Activated T-cell treated with anti-CD3 and anti-CD28 coated beads for 1 hour (primary cell): ENCODE data around the gene PPP1R9B.
A peak's percentile ranks its signal among the peaks of the same experiment; 100 is the strongest.

Experiments
- DNase-seq: peaks from one replicate; pipeline ENCODE4 v3.0.0-alpha.2; 2020; ENCODE audit warnings: low read depth

The PPP1R9B gene

GRCh38 chr17:50150354-50151040, at the start of gene PPP1R9B:
TSS of gene PPP1R9B (minus strand) at chr17:50150677. CDS start at chr17:50150513, 164 bp downstream.
- DNase-seq = no peak

DNA sequence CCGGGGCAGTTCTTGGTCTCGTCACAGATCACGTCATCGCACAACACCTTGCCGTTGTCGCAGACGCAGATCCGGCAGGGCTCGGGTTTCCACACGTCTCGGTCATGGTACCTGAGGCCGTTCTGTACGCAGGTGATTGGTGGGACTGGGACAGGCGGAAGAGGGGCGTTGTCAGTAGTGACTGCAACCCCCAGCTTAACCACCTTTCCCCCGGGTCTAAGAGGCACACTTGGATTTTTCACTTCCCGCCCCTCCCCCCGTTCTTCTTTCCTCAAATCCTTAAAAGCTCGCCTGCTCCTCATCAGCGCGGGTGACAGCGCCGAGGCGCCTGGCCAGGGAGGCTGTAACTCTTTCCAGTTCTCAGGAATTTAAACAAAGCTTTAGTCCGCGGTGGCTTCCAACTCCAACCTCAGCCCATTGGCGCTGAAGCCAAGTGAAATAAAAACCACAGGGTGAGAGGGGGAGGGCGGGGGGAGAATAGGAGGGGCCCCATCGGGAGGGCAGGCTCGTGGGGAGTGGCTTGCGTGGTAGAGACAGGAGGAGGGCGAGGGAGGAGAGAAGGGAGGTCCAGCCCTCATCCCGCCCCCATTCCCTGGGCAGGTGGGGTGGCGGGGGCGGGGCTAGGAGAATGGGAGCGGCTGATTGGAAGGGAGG, 49.5 kb upstream of the PPP1R9B start:
- DNase-seq = peak; percentile 35

GRCh38 chr17:50199211-50199802, 48.8 kb upstream of the PPP1R9B start:
- no peak for DNase-seq

- DNase-seq = peak; percentile 44
Observed at GRCh38 chr17:50198026-50198669, 47.7 kb upstream of the PPP1R9B start.

GRCh38 chr17:50196826-50197225, 46.3 kb upstream of the PPP1R9B start:
- no peak for DNase-seq

DNA sequence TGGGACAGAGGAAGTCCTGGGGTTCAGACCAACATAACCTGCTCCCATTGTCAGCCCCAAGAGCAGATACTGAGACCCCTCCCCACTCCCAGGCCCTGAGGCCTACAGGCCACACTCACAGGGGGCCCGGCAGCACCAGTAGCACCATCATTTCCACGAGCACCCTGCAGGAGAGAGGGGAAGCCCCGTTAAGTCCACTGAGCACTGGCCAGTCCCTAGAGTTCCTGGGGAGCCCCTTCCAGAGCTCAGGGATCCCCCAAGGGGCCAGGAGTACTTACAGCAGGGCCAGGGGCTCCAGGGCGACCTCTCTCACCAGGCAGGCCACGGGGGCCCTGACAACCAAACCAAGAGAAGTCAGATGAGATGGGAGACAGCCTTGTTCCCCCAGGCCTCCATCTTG, 45.6 kb upstream of the PPP1R9B start:
- no peak for DNase-seq

DNA sequence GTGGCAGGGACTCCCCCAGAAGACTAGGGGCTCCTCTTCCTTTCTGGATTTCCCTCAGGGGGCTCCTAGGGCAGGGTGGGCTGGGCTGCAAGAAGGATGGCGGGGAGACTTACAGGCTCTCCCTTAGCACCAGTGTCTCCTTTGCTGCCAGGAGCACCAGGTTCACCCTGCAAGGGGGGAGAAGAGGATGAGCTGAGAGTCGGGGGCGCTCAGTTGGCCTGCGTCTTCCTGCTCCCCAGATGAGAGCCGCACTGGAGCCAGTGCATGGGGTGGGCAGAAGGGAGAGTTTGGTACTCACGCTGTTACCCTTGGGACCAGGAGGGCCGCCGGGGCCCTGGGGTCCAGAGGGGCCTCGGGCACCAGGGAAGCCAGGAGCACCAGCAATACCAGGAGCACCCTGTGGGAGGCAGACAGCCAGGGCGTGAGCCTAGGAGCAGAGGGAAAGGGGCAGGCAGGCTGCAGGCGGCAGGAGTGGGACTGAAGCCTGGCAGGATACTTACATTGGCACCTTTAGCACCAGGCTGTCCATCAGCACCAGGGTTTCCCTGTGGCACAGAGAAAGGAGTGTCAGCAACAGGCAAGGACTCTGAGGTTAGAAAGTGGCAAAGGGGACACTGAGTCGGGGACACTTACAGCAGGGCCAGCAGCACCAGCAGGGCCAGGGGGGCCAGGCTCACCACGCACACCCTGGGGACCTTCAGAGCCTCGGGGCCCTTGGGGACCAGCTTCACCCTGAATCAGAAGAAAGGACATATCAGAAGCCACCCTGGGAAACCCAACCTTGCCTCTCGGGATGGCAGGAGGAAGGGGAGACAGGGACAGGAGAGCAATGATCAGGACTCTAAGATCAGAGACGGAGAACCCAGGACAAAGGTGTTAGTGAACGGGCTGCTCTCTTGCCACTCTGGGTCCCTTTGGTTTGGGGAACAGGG, 44.7 kb upstream of the PPP1R9B start:
- DNase-seq = no peak

- no peak for DNase-seq
Observed at GRCh38 chr17:50194140-50194933, 43.9 kb upstream of the PPP1R9B start.

GRCh38 chr17:50192618-50193291, 42.3 kb upstream of the PPP1R9B start:
- no peak for DNase-seq

- no peak for DNase-seq
Observed at GRCh38 chr17:50192144-50192617, 41.7 kb upstream of the PPP1R9B start.

GRCh38 chr17:50191359-50192143, 41.1 kb upstream of the PPP1R9B start:
- no peak for DNase-seq

- no peak for DNase-seq
Observed at GRCh38 chr17:50190603-50191358, 40.3 kb upstream of the PPP1R9B start.

DNA sequence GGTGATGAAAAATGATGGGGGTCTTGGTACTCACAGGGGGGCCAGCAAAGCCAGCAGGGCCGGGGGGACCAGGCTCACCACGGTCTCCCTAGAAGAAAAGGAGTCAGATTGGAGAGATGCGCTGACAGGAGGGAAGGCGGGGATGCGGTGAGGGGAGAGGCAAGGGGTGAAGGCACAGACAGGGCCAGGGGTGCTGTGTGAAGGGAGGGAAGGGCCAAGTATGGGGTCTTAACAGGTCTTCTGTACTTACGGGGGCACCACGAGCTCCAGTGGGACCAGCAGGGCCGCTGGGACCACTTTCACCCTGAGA, 39.8 kb upstream of the PPP1R9B start:
- DNase-seq = no peak

GRCh38 chr17:50189550-50190292, 39.2 kb upstream of the PPP1R9B start:
- no peak for DNase-seq

GRCh38 chr17:50188921-50189549, 38.6 kb upstream of the PPP1R9B start:
- no peak for DNase-seq

GRCh38 chr17:50188531-50188920, 38.0 kb upstream of the PPP1R9B start:
- no peak for DNase-seq

DNA sequence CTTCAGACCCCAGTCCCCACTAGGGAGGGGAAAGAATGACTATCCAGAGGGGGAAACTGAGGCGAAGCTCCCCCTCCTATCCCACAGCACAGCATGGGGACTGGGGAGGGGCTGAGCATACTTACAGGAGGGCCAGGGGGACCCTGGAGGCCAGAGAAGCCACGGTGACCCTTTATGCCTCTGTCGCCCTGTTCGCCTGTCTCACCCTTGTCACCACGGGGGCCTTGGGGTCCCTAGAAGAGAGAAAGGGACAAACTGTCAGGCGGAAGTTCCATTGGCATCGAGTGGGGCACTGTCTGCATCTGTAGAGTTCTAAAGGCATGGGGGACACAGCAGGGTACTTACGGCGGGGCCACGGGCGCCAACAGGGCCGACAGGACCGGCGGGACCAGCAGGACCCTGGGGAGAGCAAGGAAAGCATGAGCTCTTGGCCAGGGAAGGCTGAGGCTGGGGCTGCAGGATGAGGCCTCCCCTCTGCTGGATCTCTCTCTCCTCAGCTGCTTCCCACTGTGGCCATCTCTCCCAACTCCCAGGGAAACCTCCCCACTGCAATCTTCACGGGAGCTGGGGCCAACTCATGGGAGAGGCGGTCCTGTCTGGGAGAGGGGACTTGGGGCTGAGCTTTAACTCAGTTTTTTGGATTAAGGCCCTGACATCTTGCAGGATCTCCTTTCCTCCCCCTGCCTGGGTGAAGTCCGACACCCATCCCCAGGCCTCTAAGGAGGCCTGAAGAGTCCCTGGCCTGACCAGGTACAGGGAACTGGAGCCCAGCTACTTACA, 37.5 kb upstream of the PPP1R9B start:
- no peak for DNase-seq
